ENCODE measurements around the gene GALNT10.

Gene GALNT10

DNA sequence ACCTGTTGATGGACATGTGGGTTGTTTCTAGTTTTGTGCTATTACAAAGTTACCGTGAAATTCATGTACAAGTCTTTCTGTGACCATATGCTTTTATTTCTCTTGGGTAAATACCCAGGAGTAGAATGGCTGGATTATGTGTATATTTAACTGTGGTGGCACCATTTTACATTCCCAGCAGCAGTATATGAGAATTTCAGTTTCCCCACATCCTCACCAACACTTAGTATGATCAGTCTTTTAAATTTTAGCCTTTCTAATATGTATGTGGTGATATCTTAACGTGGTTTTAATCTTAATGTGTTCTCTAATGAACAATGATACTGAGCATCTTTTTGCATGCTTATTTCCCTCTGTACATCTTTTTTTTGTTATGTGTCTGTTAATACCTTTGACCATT lies 36.6 kb downstream of the GALNT10 start:
- H3K27ac ChIP-seq: no peak overlapping the region
- no peak for DNase-seq (ENCODE audit: low read depth, low spot score)

DNA sequence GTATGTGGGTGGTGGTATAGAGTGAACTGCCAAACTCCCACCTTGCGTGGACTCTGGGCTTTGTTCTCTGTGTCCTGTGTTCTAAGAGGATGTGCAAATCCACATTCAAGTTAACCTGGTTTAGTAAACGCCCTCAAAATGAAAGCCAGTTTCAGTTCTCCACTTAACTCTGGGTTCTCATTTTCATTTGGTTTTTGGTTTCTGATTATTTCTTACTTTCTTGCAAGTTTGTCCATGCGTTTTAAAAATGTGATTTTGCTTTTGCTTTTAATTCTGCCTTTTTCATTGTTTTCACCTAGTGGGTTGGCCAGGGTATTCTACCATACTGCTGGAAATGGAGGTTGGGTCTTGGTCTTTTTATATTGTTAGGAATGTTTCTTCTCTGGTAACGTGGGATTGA lies 38.2 kb downstream of the GALNT10 start:
- H3K27ac ChIP-seq: no peak overlapping the region
- DNase-seq (ENCODE audit: low read depth, low spot score): no peak

DNA sequence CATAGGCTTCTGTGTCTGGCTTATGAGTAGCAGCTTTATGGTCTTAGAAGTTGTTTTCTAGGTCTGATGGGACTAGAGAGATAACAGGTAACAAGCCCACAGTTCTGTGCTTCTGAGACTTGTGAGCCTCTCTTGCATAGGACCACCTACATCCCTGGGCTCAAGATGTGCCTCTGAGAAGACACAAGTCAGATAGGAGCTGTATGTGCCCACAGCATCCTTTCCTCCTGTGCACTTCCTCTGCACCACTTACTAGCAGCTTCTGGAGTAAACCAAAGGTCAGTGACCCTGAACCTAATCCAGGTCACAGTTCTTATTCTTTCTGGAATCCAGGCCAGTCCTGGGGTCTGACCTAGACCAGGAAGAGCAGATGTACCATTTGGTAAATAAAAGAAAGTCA lies 40.0 kb downstream of the GALNT10 start:
- no peak overlapping the region for H3K27ac ChIP-seq
- no peak for DNase-seq (ENCODE audit: low read depth, low spot score)

DNA sequence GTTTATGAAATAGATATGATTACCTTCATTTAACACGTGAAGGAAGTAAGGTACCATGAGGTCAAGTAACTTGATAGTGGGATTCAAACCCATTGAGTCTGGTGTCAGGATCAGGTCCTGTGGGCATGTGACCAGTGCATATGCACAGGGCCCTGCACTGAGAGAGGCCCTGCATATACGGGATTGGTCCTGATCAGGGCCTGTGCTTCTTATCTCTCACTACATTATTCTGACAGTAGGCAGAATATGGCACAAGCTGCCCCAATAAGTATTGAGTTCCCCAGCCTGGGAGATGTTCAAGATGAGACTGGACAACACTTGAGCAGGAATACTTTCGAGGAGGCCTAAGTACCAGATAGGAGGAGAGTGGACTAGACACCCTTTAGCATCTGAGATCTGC lies 44.0 kb downstream of the GALNT10 start:
- DNase-seq (ENCODE audit: low read depth, low spot score): no peak
- H3K27ac ChIP-seq: no peak overlapping the region

DNA sequence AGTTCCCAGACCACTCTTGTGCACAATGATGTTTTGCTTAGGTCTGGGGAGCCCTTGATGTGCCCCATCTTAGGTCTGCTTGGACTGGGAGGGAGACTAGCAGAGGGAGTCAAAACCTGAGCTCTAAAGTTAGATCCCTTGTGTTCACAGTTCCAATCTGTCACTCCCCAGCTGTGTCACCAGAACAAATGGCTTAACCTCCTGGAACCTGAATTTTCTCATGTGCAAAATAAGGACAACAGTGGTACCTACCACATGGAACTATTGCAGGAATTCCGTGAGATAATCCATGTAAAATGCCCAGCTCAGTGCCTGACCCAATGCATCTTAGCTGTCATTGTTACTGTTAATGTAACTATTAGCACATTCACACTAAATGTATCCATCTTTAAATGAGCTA lies 45.5 kb downstream of the GALNT10 start:
- no peak for DNase-seq (ENCODE audit: low read depth, low spot score)
- no peak overlapping the region for H3K27ac ChIP-seq

DNA sequence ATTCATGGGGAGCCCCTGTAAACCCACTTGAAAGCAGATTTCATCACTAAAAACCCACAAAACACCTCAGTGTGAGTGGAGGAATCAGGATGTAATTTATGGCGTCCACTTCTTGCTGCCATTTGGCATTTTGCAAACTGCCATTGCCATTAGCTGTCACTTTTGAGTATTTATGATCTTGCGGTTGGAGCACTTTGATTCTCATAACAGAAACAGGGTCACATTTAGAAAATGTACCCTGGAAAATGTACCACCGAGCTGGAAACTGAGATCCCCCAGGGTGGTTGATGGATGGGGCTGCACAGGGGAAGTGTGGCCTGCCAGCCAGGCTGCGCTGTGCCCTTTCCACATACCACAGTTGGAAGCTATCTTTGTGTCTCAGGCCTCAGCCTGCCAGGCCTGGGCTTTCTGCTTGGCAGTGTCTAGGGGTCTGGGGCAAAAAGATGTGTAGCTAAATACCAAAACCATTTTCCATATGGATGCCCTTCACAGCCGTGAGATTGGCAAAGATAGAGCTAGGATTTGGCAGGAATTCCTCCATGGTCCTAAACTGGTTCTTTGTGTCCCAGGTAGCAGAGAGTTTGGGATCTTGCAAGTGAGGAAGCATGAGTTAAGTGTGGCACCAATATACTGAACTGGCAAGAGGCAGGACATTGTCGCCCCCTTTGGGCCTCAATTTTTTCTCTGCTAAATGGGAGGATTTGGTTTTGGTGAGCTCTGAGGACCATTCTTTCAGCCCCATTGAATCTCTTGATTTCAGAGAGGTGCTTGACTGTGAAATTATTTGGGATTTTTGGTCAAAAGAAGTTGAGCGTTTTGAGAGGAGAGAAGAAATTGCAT lies 46.2 kb downstream of the GALNT10 start:
- no peak for DNase-seq (ENCODE audit: low read depth, low spot score)
- H3K27ac ChIP-seq: no peak overlapping the region

DNA sequence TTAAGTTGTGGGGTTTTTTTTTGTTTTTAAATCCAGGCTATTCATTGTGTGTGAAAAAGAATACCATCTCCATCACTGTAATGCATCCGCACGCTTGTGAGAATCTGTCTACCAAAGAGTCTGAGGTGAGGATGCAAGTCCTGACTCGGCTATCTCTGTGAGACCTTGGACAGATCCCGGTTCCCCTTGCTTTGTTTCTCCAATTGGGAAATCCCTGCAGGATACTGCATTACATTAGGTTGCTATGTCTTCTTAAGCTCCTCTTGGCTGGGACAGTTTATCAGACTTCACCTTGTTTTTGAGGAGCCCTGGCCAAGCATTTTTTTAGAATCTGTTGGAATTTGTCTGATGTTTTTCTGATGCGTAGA lies 46.8 kb downstream of the GALNT10 start:
- no peak overlapping the region for H3K27ac ChIP-seq
- DNase-seq (ENCODE audit: low read depth, low spot score): no peak

DNA sequence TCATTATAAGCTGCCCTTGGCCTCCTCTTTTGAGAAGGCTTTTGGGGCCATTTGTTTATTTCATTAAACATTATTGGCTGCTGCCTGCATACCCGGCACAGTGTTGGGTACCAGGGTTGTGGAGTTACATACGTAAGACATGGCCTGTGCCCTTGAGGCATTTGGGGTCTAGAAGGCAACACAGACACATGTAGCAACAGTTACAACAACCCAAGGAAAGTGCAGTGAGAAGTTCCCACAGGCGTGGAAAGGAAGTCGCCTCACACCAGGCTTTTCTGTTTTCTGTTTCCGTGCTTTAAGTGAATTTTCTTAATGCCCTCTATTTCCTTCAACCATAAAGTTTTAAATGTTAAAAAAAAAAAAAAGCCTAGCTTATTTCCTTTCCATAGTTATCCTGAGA lies 47.4 kb downstream of the GALNT10 start:
- DNase-seq (ENCODE audit: low read depth, low spot score): no peak
- no peak overlapping the region for H3K27ac ChIP-seq

DNA sequence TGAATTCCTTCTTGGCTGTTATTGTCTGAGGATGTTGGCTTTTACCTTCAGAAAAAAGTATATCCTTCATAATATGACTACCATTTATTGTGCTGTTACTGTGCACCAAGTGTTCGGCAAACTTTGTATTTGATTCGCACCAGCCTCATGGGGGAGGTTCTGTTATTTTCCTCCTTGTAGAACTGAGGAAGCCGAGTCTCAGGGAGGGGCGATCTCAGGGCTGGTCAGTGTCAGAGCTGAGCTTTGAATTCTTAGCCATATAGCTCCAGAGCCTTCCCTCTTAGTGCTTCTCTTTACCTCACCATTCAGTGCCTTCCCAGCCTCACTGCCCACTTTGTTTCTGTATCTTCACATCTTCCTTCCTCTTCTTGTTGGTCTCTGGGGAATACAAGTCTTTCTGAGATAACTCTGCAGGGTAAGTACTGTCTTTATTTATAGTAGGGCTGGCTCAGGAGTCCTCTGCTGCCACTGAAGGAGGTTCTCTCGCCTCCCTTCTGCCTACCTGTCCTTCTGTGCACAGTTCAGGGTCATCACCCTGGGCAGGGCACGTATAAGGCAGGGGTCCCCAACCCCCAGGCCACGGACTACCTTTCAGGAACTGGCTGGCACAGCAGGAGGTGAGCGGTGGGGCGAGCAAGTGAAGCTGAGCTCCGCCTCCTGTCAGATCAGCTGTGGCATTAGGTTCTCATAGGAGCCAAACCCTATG lies 48.4 kb downstream of the GALNT10 start:
- no peak overlapping the region for H3K27ac ChIP-seq
- no peak for DNase-seq (ENCODE audit: low read depth, low spot score)

DNA sequence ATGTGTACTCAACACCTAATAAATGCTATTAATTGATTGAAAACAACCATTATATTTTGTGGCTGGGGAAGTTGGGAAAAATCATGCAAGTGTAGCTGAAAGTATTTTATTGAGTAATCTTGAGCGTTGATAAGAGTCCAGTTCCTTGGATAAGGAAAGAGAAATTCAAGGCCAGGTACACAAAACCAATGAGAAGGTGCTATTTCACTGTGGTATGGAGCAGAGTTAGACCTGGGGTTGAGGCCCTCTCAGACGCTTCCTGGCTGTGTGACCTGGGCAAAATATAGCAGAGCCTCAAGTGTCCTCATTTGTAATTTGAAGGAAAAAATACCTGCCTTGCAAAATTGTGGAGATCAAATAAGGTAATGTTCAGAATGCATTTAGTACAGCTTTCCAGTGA lies 50.1 kb downstream of the GALNT10 start:
- H3K27ac ChIP-seq: no peak overlapping the region
- DNase-seq (ENCODE audit: low read depth, low spot score): no peak

DNA sequence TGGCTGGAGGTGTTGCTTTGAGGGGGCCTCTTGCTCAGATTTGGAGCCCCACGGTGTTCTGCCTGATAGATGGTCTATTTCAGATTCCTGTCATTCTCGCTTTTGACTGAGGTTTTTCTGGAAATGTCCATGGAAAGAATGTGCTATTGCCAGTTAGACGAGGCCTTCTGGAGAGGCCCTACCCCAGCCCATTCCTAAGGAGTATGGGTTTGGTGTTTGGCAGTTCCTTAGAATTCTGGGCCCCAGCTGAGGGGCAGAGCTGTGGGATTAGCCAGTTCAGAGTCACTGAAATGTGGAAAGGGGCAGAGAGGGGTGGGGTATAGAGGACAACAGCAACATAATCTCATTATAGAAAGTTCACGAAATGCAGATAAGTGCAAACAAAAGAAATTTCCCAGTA lies 50.5 kb downstream of the GALNT10 start:
- no peak overlapping the region for H3K27ac ChIP-seq
- no peak for DNase-seq (ENCODE audit: low read depth, low spot score)

DNA sequence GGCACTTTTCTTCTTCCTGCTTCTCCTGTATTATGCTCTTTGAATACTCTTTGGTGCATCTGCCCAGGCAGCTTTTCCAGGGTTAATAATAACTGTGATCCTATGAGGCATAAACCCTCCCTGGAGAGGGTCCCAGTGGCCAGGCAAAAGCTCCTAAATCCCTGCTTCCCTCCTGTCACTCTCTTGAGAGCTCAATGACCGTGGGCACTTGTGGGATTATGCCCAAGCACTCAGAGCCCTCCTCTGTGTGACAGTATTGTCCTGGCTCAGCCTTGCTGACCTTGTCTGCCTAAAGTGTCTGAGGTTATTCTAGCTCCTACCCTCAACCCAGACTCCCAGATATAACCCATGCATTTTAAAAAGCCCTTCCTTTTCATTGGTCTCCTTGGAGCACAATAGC lies 51.9 kb downstream of the GALNT10 start:
- no peak overlapping the region for H3K27ac ChIP-seq
- no peak for DNase-seq (ENCODE audit: low read depth, low spot score)

DNA sequence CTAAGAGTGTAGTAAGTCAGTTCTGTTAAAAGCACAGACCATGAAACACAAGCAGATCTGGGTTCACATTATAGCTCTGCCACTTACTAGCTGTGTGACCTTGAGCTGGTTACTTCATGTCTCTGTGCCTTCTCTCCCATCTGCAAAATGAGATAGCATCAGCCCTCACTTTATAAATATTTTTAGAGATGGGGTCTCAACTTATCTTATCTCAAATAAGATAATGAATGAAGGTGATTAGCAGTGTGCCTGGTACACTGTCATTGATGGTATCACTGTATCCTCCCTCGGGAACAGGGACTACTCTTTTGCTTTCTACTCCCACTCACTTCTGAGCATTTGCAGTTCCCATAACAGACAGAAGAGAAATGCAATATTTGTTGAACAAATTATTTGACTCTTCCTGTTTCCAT lies 52.4 kb downstream of the GALNT10 start:
- H3K27ac ChIP-seq: no peak overlapping the region
- DNase-seq (ENCODE audit: low read depth, low spot score): no peak

DNA sequence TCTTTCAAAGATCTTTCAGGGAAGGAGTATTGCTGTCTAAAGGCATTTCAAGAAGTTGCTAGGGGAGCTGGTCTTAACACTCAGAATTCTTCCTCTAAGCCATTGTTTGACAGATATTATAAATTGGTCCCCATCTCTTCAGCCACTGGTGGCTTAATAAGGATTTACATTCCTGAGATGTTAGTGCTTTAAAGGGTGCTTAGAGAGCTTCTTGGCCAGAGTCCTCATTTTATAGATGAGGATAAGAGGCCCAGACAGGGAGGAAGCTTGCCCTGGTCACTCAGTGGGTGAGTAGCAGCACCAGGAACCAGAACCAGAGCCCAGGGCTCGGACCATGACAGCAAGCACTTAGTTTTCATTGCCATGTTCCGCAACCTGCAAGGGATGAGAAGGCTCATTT lies 53.2 kb downstream of the GALNT10 start:
- DNase-seq (ENCODE audit: low read depth, low spot score): no peak
- H3K27ac ChIP-seq: no peak overlapping the region

DNA sequence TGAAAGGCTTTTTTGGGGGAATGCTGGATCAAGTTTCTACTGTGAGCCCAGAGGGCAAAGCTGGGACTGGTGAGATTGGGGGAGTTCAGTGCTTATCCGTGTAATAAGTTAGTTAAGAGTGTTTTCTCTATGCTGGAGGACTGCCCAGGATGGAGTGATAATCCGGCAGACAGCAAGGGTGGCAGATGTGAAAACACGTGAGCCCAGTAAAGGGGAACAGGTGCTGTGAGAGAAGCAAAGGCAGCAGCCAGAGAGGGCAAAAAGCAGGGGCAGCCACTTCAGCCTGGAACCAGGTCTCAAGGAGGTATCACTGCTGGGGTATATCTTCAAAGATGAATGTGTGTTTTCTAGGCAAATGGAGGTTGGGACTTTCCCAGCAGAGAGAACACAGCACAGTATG lies 53.9 kb downstream of the GALNT10 start:
- H3K27ac ChIP-seq: no peak overlapping the region
- no peak for DNase-seq (ENCODE audit: low read depth, low spot score)

DNA sequence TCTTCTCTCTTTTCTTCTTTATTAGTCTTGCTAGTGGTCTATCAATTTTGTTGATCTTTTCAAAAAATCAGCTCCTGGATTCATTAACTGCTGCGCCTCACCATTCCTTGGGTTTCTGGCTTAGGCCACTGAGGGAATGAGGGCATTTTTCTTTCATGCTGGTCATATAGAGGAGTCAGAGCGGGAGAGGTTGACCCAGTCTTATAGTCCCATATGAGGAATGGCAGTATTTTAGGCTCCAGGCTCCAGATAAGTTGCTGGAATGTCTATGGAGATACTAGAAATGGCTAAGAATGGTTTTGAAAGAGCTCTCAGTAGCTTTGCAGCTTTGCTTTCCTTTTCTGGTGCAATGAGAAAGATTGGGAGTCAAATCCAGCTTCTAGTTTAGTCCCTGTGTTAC lies 58.2 kb downstream of the GALNT10 start:
- H3K27ac ChIP-seq: no peak overlapping the region
- DNase-seq (ENCODE audit: low read depth, low spot score): no peak

DNA sequence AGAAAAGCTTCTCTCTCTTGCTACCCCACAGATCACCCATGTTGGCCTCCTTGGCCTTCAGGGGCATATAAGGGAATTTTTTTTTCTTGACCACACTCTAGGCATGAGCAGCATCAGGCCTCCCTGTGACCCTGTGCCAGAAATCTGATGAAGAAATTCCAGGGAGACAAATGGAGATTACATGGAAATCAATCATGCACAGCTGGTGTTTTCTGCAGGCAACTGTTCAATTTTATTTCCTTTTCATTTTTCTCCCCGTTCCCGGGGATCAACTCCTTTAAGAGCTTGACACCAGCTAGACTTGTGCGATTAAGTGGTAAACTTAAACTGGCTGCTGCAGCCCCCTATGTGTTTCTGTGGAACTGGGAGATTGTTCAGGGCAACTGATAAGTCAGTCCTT lies 59.3 kb downstream of the GALNT10 start:
- no peak for DNase-seq (ENCODE audit: low read depth, low spot score)
- no peak overlapping the region for H3K27ac ChIP-seq

DNA sequence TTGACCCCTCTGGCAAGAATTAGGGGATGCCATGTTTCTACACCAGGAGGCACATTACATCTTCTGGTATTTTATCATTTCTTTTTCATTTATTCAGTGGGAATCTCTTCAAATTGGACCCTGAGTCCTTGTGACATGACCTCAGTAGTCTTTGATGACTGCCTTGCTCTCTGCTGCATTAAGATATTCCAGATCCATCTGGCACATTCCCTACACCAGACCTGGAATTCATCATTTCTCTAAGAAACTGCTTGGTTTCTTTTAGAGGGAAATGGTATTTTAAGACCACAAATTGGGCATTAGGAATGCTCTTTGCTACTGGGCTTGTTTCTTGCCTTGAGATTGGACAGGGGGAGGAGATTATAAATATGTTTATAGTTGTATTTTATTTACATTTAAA lies 61.0 kb downstream of the GALNT10 start:
- DNase-seq (ENCODE audit: low read depth, low spot score): no peak
- H3K27ac ChIP-seq: no peak overlapping the region

DNA sequence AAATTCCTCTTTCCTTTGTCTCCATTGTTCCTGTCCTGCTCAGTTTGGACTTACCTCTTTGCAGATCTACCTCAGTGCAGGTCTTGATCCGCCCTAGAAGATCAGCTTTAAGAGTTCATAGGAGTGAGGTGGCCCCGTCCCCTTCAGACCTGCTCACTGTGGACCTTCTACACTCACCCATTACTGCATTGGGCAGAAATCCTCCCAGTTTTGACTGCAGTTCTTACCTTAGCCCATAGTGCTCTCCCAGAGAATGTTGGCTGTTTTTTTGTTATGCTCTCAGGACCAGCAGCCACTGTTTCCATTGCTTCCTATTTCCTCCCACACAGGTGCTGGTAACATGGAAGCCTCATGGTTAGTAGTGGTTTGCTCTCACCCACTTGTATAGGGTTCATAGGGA lies 63.3 kb downstream of the GALNT10 start:
- H3K27ac ChIP-seq: no peak overlapping the region
- DNase-seq (ENCODE audit: low read depth, low spot score): no peak

DNA sequence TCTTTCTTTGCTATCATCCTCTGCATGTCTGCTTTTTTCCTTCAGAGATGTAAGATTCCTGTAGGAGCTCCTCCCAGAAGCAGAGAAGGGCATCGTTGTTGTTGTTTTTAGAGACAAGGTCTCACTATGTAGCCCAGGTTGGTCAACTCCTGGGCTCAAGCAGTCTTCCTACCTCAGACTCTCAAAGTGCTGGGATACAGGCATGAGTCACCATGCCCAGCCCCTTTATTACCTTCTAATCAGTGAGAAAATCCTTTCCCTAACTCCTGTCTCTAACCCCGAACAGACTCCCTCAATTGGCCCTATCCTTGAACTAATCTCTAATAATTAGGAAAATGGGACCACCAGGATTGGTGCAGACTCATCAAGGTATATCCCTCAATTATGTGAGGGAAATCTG lies 64.4 kb downstream of the GALNT10 start:
- no peak for DNase-seq (ENCODE audit: low read depth, low spot score)

DNA sequence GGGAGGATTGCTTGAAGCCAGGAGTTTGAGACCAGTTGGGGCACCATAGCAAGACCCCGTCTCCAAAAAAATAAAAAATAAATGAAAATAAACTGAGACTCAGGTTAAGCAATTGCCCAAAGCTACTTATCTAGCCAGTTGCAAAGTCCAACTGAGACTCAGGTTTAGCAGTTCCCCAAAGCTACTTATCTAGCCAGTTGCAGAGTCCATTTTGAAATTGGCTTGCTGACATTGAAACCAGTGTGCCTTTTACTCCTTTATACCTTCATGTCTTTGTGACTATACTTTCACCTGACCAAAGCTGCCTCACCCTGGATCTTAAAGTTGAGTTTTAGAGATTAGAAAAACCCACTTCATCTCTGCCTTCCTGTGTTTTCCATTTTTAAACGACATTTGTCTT lies 66.5 kb downstream of the GALNT10 start:
- no peak overlapping the region for H3K27ac ChIP-seq
- DNase-seq (ENCODE audit: low read depth, low spot score): no peak

More for the DNA sequence above, 64.4 kb downstream of the GALNT10 start:
- no peak overlapping the region for H3K27ac ChIP-seq

Data from epithelial cell of prostate (primary cell).